ENCODE results near the gene UGGT2.
A peak's percentile ranks its signal among the peaks of the same experiment; 100 is the strongest.

Gene UGGT2

GRCh38 chr13:96053003-96053703 is at the start of gene UGGT2:
Gene UGGT2 (minus strand): TSS chr13:96053401. CDS start chr13:96053312, 89 bp downstream.
- intact Hi-C loops (cut with DNase I): no loop called here
- DNase-seq: peak; percentile 76 to 95 (median 90)

- intact Hi-C loops (cut with DNase I): no loop called here
- no peak for DNase-seq
Measured at GRCh38 chr13:96100457-96101220, 47.4 kb upstream of the UGGT2 start.

- no peak for DNase-seq
- intact Hi-C loops (cut with DNase I): no loop called here
Measured at GRCh38 chr13:96093296-96094006, 40.2 kb upstream of the UGGT2 start.

GRCh38 chr13:96091164-96092117 is 38.2 kb upstream of the UGGT2 start:
- intact Hi-C loops (cut with DNase I): no loop called here
- DNase-seq: peak in 39 of 42 donors; percentile 5 to 63 (median 34)

- DNase-seq: peak in 31 of 42 donors; percentile 1 to 46 (median 17)
- intact Hi-C loops (cut with DNase I): no loop called here
Measured at GRCh38 chr13:96090240-96091101, 37.3 kb upstream of the UGGT2 start.

- DNase-seq: peak; percentile 17 to 90 (median 76)
- intact Hi-C loops (cut with DNase I): no loop called here
Measured at GRCh38 chr13:96089749-96090239, 36.6 kb upstream of the UGGT2 start, which contains the start of gene HS6ST3. Gene HS6ST3 (plus strand): TSS chr13:96090107.

GRCh38 chr13:96089139-96089538 is 35.9 kb upstream of the UGGT2 start:
- intact Hi-C loops (cut with DNase I): no loop called here
- DNase-seq: no peak

- intact Hi-C loops (cut with DNase I): no loop called here
- DNase-seq: no peak
Measured at GRCh38 chr13:96086736-96087135, 33.5 kb upstream of the UGGT2 start.

- no peak for DNase-seq
- intact Hi-C loops (cut with DNase I): no loop called here
Measured at GRCh38 chr13:96082640-96083039, 29.4 kb upstream of the UGGT2 start.

- intact Hi-C loops (cut with DNase I): no loop called here
Measured at GRCh38 chr13:96081888-96082287, 28.7 kb upstream of the UGGT2 start.

GRCh38 chr13:96080676-96081075 is 27.5 kb upstream of the UGGT2 start:
- intact Hi-C loops (cut with DNase I): no loop called here
- no peak for DNase-seq

More at GRCh38 chr13:96081888-96082287, 28.7 kb upstream of the UGGT2 start:
- DNase-seq: no peak

GRCh38 chr13:96075953-96076543 is 22.8 kb upstream of the UGGT2 start:
- no peak for DNase-seq
- intact Hi-C loops (cut with DNase I): no loop called here

GRCh38 chr13:96072392-96072791 is 19.2 kb upstream of the UGGT2 start:
- intact Hi-C loops (cut with DNase I): no loop called here

GRCh38 chr13:96071504-96071903 is 18.3 kb upstream of the UGGT2 start:
- DNase-seq: no peak
- intact Hi-C loops (cut with DNase I): no loop called here

More at GRCh38 chr13:96072392-96072791, 19.2 kb upstream of the UGGT2 start:
- no peak for DNase-seq

GRCh38 chr13:96068729-96069128 is 15.5 kb upstream of the UGGT2 start:
- intact Hi-C loops (cut with DNase I): no loop called here
- DNase-seq: no peak

- DNase-seq: no peak
- intact Hi-C loops (cut with DNase I): no loop called here
Measured at GRCh38 chr13:96065849-96066248, 12.6 kb upstream of the UGGT2 start.

GRCh38 chr13:96052656-96053002 is 572 bp downstream of the UGGT2 start:
- intact Hi-C loops (cut with DNase I): no loop called here

More at GRCh38 chr13:96052656-96053002, 572 bp downstream of the UGGT2 start:
- DNase-seq: peak in 5 of 42 donors; percentile 29 to 46 (median 31)

Measured in head of caudate nucleus (tissue), 42 donors.